PC-9 (cell line): ENCODE results near the gene QRICH2.

Experiments
- CTCF ChIP-seq: fragments of 200-600 bp; sonication (generic); conservative IDR thresholded peaks from 2 replicates; pipeline ENCODE4 v1.6.1; 2017; ENCODE audit warnings: mixed run types, antibody characterized with exemption, mild to moderate bottlenecking, moderate library complexity
- EZH2 ChIP-seq: fragments of 200-600 bp; sonication (generic); IDR thresholded peaks from 2 replicates; pipeline ENCODE4 v1.8.0; 2017; ENCODE audit warnings: antibody characterized with exemption, low read depth

- TF ChIP-seq CTCF (no peak), EZH2 (no peak)
These were observed 35.0 kb upstream of the QRICH2 start for GRCh38 chr17:76343106-76343505.
